Smooth muscle cell of the brain vasculature (primary cell): Measurements from ENCODE around the gene TMEM245.

ENCODE experiments used
- DNase-seq: peaks from one replicate; pipeline ENCODE4 v3.0.0-alpha.2; 2012; ENCODE audit warnings: low read depth, low spot score

The TMEM245 gene

DNA sequence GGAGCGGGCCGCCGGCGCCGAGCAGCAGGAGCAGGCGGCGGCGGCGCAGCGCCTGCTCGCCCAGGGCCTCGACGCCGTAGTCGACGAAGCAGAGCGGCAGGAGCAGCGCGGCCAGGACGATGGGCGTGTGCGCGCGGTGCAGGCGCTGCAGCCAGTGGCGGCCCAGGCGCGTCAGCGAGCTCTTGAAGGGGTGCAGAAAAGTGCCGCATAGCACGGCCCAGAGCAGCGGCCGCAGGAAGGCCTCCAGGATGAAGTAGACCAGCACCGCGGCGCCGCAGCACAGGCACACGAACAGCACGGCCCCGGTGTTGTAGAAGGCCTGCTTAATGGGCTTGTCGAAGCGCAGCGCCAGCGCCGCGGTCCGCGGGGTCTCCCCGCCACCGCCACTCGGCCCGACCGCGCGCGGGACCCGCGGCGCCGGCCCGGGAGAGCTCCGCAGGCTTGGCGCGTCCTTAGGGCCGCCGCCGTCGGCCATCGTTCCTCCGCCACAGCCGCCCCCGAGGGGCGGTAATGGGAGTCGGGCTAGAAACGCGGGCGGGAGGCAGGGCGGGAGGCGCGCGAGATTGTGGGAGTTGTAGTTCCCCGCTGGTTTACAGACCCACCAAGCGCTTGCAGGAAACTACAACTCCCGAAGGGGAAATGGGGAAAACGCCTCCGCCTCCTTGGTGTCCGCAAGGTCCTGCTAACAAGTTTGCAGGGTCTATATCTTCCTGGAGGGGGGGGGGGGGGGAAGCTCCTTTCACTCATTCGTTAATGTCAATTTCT, at the start of gene TMEM245:
TMEM245 (minus strand) TSS at position 509 of the 765 bp plus-strand sequence; CDS start at position 475, 34 bp downstream.
- DNase-seq: peak; percentile 99

DNA sequence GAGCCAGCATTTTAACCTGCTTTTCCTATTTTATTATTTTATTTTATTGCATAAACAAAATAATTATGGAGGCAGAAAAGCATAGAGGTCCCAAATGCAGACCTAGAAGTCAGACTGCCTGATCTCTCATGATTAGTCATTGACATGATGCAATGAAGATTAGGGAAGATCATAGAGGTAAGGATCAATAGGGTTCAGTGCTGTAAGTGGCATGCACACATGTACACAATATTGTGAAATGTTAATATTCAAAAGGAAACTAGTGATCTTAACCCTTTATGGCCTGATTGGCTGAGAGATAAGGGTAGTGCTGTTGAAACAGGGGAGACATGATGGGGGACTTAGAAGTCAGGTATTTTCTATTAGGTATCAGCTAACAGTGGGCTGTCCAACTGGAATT, 48.4 kb upstream of the TMEM245 start:
- no peak for DNase-seq

DNA sequence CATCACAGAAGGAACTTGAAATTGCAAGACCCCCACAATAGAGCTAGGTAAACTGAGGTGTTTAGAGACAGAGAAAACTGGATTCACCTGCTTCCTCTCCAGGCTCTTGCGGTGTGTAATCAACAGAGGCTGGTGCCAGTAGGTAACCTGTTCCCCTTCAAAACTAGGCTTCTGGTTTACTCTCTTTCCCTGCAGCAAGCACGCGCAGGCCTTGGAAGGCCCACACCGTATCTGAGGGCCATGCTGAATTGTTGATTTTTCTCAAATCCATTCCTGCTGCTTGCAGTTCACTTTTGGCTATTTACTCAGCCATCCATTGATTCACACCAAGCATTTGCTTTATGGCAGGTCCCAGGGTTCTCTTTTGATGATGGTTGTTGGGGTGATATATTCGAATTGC, 48.0 kb upstream of the TMEM245 start:
- DNase-seq: no peak

DNA sequence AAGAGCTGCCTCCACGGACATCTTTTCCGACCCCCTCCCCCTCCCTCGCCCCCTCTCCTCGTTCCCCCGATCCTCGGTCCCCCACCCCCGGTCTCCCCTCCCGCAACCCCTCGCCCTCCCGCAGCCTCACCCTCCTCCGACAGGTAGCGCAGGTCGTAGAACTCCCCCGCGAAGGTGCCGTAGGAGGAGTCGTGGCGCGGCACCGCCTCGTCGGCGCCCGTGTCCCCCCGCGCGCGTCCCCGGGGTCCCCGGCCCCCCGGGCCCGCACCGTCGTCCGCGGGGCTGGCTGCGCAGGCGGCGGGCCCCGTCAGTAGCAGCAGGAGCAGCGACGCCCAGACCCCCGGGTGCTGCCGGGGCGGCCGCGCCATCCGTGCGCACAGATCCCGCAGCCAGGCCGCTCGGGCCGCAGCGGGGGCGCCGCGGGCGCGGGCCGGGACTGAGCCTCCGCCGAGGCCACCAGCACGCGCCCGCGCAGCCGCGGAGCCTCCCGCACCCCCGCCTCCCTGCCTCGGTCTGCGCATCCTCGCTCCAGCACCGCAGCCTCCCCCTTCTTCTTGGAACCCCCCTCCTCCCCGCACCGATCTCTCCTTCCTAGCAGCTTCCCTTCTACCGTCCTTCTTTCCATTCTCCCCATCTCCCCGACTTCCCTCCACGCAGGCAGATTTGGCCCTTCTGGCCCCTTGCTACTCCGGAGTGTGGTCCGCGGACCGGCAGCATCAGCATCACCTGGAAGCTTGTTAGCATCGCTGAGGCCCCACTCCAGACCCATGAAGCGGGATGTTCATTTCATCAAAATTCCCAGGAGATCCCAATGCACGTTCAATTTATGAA, 47.2 kb upstream of the TMEM245 start, which contains the start of gene FRRS1L:
FRRS1L (minus strand) TSS at position 479 of the 831 bp plus-strand sequence; CDS start at position 368, 111 bp downstream.
- DNase-seq: no peak

DNA sequence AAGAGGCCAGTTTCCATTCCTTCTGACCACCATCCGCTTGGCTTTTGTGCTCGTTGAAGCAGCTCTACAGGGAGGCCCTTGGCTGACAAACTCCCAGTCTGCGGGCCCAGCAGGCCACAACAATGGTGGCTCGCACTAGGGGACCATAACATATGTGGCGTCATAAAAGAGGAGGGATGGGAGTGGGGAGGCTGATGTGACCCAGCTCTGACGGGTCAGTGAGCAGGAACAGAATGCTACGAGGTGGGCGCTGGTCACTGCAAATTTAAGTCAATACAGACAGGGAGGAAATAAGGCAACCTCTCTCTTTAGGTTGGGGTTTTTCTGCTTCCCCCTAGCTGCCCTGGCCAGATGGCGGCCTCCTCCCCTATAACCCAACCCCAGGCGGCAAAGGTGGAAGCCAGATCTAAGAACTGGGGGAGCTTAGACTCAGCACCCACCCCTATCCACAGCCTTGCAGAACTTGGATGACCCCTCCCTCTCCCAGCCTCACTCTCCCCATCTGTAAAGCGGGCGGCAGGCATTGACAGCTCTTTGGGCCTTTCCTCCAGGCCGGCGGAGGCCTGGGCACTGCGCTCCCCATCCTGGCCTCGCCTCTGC, 46.5 kb upstream of the TMEM245 start:
- DNase-seq: no peak

DNA sequence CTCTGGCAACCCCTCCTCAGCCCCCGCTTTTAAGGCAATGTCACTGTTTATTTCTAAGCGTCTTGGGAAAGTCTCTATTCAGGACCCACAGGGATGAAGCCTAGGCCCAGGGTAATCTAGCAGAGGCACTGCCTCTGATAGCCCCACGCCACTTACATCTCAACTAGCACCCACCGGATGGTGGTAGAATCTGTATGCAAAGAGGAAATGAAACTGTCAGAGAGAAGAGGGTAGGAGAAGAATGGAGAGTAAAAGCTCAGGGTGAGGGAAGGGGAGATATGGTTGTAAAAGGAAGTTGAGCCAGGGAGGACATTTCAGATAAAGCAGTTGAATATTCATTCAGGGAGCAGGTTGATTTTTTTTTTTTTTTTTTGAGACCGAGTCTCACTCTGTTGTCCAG, 44.3 kb upstream of the TMEM245 start:
- DNase-seq: no peak

DNA sequence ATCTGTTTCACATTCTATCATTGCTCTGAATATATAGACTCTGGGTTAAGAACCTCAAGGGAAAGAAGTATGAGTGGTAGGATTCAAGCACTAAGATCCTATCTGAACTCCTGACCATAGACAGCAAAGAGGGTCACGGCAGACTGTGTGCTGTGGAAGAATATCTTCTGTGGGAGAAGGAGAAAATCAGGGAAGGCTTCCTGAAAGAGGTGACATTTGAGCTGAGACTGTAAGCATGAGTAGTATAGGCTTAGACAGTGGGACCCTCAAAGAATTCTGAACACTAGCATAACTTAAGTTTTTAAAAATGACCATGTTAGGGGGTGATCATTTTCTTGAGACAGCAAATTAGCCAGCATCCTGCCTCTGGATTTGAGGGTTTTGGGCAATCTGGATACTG, 43.4 kb upstream of the TMEM245 start:
- no peak for DNase-seq

DNA sequence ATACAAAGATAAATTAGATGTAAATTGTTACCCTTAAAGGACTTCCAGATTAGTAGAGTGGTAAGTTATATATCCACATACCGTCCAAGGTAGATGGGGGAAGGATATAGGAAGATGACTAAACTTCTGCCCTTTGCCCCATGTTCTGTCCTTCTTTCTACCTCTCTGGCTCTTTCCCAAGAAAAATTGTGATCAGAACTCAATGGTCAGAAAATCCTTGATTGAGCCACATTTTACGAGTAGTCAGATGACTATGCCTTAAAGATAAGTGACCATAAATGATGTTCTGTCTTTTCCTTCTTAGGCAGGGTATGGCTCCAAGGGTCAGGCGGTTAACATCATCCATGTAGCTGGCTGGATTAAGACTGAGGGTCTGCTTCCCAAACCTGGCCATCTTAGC, 42.9 kb upstream of the TMEM245 start:
- DNase-seq: no peak

DNA sequence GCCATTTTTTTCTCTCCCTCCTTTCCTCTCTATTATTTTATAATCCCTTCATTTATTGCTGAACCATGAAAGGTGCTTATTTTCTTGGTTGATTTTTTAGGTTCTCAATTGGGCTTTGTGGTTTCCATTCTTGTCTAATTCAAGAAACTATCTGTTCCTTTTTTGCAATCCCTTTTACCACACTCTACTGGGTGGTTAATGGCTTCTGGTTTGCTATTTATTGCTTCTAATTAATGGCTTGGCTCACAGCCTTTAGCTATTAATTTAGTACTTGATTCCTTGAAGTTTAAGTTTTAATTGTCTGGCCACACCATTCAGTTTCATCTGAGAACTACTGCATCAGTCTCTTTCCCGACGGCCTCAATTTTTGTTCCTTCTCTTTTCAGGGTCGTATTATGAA, 41.7 kb upstream of the TMEM245 start:
- DNase-seq: no peak

DNA sequence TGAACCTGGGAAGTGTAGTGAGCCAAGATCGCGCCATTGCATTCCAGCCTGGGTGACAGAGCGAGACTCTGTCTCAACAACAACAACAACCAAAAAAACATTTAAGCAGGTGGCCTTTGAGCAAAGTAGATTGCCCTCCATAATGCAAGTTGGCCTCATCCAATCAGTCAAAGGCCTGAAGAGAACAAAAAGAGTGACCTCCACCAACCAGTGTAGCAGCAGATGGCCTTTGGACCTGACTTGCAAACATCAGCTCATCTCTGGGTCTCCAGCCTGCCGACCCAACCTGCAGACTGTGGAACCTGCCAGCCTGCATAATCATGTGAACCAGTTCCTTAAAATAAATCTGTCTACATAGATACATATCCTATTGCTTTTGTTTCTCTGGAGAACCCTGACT, 39.8 kb upstream of the TMEM245 start:
- DNase-seq: no peak

DNA sequence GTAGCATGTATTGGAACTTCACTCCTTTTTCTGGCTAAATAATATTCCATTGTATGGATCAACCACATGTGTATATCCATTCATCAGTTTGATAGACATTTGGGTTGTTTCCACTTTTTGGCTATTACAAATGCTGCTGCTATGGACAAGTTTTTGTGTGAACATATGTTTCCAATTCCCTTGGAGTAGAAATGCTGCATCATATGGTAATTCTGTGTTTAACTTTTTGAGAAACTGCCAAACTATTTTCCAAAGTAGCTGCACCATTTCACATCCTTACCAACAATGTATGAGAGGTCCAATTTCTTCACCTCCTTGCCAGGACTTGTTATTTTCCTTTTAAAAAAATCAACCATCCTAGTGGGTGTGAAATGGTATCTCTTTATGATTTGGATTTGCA, 38.9 kb upstream of the TMEM245 start:
- no peak for DNase-seq

DNA sequence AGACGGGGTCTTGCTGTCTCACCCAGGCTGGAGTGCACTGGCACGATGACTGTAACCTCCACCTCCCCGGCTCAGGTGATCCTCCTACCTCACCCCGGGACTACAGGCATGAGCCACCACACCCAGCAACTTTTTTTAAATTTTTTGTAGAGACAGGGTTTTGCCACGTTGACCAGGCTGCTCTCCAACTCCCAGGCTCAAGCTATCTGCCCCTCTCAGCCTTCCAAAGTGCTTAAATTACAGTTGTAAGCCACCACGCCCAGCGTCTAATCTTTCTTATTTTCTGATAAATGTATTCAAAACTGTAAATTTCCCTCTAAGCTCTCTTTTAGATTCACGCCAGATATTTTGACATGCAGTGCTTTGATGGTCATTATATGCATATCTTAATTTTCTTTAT, 37.0 kb upstream of the TMEM245 start:
- no peak for DNase-seq

DNA sequence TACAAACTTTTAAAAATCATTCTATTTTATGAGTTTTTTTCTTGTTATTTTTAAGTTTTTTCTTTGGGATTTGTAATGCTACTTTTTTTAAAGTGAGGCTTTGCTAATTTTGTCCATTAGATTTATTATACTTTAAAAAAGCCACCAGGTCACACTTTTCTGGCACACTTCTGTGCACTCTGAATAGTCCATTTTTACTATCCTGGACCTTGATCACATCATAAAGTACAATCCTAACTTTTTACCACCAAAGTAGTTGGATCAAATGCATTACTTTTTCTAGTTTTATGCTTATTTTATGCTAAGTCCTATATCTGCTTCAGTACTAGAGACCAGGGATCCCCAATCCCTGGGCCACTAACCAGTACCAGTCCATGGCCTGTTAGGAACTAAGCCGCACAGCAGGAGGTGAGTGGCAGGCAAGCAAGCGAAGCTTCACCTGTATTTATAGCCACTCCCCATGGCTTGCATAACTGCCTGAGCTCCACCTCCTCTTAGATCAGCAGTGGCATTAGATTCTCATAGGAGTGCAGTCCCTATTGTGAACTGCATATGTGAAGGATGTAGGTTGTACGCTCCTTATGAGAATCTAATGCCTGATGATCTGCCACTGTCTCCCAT, 31.3 kb upstream of the TMEM245 start:
- no peak for DNase-seq

DNA sequence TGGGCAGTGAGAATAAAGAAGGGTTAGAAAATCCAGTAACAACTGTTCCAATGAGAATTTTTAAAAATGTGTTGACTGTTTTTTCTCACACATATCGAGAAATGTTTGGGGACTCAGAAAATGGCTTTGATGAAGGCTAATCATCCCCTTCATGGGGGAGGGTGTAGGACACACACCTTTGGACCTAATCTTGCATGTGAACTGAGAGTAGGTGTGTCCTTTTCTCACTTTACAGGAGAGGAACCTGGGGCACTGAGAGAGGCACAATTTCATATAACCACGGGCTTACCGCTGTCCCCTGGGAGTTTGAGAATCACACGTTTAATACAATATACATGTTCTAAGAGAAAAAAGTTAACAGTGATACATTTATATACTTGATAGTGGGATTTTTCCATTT, 30.0 kb upstream of the TMEM245 start:
- DNase-seq: no peak

DNA sequence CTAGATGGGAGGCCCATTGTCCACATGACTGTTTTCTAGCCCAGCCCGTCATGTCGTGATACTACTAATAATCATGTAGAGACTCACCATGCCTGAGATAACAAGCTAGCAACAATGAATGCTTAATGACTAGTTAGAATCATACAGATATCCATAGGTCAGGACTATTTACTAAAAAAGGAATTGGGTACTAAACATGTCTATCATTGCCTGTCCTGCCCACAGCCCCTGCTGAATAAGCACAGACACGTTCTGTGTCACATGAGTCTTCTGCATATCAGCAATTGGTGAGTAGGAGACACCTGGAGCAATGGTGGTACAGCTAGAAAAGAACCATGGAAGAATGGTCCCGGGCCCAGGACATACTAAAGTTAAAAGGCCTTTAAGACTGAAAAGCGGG, 29.3 kb upstream of the TMEM245 start:
- DNase-seq: no peak

DNA sequence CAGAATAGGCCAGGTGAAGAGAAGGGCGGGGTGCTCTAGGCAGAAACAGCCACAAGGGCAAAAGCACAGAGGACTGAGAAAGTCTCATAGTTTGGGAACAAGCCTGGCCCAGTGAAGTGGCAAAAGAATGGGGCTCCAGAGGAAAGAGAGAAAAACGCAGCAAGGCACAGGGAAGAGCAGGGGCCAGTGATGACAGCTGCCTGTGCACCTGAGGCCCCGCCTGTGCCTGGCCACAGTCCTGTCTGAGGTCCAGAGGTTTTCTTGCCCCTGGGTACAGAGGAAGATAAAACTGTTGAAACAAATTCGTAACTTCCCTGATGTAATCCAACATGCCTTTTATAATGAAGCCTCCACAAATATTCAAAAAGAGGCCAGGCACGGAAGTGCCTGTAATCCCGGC, 25.3 kb upstream of the TMEM245 start:
- no peak for DNase-seq

DNA sequence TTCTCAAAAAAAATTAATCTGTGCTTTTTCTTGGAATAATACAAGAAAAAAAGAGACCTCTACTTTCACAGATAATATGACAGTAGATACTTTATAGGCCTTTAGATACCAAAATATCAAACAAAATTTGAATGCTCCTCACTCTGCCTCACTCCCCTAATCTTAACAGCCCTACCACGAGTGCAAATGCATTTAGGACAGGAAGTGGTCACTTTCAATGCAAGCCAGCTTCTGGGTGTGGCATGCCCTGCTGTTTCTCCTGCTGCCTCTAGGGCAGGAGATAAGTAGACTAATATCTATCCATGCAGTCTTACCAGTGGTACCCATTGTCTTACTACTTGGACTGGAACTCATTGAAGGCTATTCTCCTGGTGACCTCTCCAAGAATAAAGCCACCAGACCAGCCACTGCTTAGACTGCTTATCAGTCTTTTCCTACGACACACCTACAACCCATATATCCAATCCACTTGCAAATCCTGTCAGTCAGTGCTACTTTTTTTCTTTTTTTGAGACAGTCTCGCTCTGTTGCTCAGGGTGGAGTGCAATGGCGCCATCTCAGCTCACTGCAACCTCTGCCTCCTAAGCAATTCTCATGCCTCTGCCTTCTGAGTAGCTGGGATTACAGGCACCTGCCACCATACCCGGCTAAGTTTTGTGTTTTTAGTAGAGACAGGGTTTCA, 24.3 kb upstream of the TMEM245 start:
- no peak for DNase-seq

DNA sequence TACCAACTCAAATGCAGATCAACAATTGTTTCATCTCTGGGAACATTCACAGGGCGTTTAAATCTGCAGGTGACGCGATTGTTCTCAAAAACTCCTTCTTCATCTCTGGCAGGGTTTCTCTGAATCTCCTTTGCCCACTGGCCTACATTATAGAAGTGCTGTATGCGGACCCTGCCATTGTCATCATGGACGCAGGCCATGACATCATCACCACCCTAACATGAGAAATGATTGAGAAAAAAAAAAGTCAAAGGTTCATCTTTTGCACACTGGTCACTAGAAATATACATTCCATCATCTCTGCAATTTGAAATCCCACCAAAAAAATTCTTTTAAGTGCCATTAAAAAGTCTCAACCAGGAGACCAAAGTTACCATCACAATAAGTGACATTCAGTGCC, 21.6 kb upstream of the TMEM245 start:
- DNase-seq: no peak

DNA sequence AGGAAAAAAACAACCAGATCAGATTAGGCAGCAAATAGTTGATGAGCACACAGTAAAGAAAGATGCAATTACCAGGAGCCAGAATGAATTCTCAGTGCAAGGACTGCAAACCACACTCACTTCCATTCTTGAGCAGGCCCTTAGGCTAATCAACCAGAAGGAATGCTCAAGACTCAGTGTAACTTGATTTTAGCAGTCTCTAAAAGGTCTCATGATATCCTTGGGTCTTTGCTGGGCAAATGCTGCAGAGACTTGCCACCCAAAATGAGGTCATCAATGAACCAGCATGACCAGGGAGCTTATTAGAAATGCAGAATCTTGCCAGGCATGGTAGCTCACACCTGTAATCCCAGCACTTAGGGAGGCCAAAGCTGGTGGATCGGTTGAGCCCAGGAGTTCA, 20.1 kb upstream of the TMEM245 start:
- DNase-seq: no peak

DNA sequence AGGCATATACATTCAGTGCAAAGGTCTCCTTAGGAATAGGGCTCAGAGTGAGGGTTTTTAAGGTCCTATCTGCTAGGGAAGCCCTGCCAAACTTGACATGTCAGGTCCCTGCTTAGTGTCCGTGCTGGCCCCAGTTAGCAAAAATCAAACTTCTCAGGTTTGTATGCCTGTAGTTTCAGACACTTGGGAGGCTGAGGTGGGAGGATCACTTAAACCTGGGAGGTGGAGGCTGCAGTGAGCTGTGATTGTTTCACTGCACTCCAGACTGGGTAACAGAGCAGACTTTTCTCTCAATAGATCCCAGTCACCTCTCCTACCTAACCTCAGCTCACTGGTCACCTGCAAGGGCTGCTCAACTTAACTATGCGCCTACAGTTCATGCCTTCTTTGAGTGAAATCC, 18.7 kb upstream of the TMEM245 start:
- DNase-seq: no peak

DNA sequence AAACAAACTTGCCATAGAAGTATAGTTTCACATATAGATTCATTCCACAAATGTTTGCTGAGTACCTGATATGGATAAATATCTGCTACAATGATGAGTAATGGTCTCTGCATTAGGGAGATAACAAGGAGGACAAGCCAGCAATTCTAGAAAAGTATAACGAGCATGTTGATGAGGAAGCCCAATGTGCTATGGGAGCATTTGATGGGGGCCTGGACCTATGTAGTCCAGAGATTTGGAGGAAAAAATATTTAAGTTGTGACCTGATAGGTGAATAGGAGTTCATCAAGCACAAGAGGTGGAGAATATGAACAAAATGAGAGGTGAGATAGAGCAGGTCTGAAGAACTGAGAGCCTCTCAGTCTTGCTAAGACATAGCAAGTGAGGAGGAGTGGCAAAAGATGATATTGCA, 14.4 kb upstream of the TMEM245 start:
- no peak for DNase-seq

DNA sequence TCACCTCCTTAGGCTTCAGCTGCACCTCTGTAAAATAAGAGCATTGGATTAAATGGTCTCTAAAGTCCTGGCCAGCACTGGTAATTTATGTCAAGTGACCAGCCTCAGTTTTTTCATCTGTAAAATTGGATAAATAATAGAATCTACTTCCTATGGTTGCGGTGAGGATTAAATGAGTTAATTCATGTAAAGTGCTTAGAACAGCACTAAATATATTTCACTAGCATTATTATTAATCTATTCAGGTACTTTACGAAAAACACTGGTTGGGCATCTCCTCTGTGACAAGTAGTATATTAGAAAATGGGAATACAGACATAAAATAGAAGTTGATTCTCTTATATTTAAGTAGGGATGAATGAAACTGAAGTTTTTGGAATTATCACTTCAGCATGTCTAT, 13.8 kb upstream of the TMEM245 start:
- no peak for DNase-seq
